HG03442 (cell line): ENCODE results near the gene ABCA1.
"Not testable (repeated sequence)": the region's sequence is repeated elsewhere in the genome, so short reads cannot be mapped to it uniquely, and the experiment has no call there.

Experiments
- ATAC-seq: cut with Tn5 transposase; IDR thresholded peaks from one replicate; pipeline ENCODE4 v1.9.1; 2021; ENCODE audit warnings: mild to moderate bottlenecking, moderate library complexity; ENCODE audit not compliant: unreplicated experiment

Gene ABCA1

GRCh38 chr9:104871961-104872527 lies 55.9 kb downstream of the ABCA1 start:
- ATAC-seq: no peak

- no peak for ATAC-seq
These were observed 58.1 kb downstream of the ABCA1 start for GRCh38 chr9:104869811-104870210.

GRCh38 chr9:104868687-104869404 lies 59.1 kb downstream of the ABCA1 start:
- peak; percentile 92 for ATAC-seq

- no peak for ATAC-seq
These were observed 59.7 kb downstream of the ABCA1 start for GRCh38 chr9:104868303-104868686.

GRCh38 chr9:104866191-104866590 lies 61.8 kb downstream of the ABCA1 start:
- no peak for ATAC-seq

GRCh38 chr9:104864675-104865104 lies 63.3 kb downstream of the ABCA1 start:
- no peak for ATAC-seq

GRCh38 chr9:104863180-104863883 lies 64.6 kb downstream of the ABCA1 start:
- peak; percentile 84 for ATAC-seq

GRCh38 chr9:104861397-104861796 lies 66.6 kb downstream of the ABCA1 start:
- no peak for ATAC-seq

GRCh38 chr9:104860263-104860662 lies 67.7 kb downstream of the ABCA1 start:
- no peak for ATAC-seq

GRCh38 chr9:104858846-104859245 lies 69.1 kb downstream of the ABCA1 start:
- no peak for ATAC-seq

GRCh38 chr9:104858271-104858670 lies 69.7 kb downstream of the ABCA1 start:
- ATAC-seq: no peak

- no peak for ATAC-seq
These were observed 71.5 kb downstream of the ABCA1 start for GRCh38 chr9:104856413-104856941.

GRCh38 chr9:104855807-104856206 lies 72.1 kb downstream of the ABCA1 start:
- ATAC-seq: no peak

- ATAC-seq: not testable (repeated sequence)
These were observed 72.7 kb downstream of the ABCA1 start for GRCh38 chr9:104855258-104855657.

- no peak for ATAC-seq
These were observed 73.3 kb downstream of the ABCA1 start for GRCh38 chr9:104854613-104855012.

- no peak for ATAC-seq
These were observed 74.3 kb downstream of the ABCA1 start for GRCh38 chr9:104853683-104854082.

- no peak for ATAC-seq
These were observed 74.8 kb downstream of the ABCA1 start for GRCh38 chr9:104853159-104853558.

GRCh38 chr9:104851546-104851920 lies 76.4 kb downstream of the ABCA1 start:
- ATAC-seq: no peak

GRCh38 chr9:104850786-104851545 lies 77.0 kb downstream of the ABCA1 start:
- no peak for ATAC-seq

- no peak for ATAC-seq
These were observed 78.9 kb downstream of the ABCA1 start for GRCh38 chr9:104849023-104849422.

GRCh38 chr9:104844710-104845109 lies 83.2 kb downstream of the ABCA1 start:
- no peak for ATAC-seq
